Measurements from ENCODE around the gene NEK2.

- TF ChIP-seq, protein P1, sequence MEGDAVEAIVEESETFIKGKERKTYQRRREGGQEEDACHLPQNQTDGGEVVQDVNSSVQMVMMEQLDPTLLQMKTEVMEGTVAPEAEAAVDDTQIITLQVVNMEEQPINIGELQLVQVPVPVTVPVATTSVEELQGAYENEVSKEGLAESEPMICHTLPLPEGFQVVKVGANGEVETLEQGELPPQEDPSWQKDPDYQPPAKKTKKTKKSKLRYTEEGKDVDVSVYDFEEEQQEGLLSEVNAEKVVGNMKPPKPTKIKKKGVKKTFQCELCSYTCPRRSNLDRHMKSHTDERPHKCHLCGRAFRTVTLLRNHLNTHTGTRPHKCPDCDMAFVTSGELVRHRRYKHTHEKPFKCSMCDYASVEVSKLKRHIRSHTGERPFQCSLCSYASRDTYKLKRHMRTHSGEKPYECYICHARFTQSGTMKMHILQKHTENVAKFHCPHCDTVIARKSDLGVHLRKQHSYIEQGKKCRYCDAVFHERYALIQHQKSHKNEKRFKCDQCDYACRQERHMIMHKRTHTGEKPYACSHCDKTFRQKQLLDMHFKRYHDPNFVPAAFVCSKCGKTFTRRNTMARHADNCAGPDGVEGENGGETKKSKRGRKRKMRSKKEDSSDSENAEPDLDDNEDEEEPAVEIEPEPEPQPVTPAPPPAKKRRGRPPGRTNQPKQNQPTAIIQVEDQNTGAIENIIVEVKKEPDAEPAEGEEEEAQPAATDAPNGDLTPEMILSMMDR (IDR thresholded peaks at IDR 0.05): no peak
- TF ChIP-seq EZH2 (IDR thresholded peaks at IDR 0.05): no peak
Measured at GRCh38 chr1:211685823-211686222, 10.4 kb upstream of the NEK2 start.
